Fibroblast of lung (primary cell): Measurements from ENCODE around the gene PNMA1.

Source experiments
- EZH2 ChIP-seq: IDR thresholded peaks from 2 replicates; pipeline ENCODE4 v1.5.1; 2012; ENCODE audit warnings: low read length, control low read depth, mild to moderate bottlenecking; ENCODE audit errors: missing control alignments
- TF ChIP-seq, protein P1 (sequence below), 2 donors: IDR thresholded peaks in 1 of 2; conservative IDR thresholded peaks in 1 of 2; 1 replicate in 1 of 2; 2 replicates in 1 of 2; pipeline ENCODE4 v1.5.1; 2011 to 2012; ENCODE audit warnings: low read length in 2 of 2, control low read depth in 1 of 2, inconsistent platforms in 1 of 2, low read depth in 1 of 2, mild to moderate bottlenecking in 1 of 2

DNA sequence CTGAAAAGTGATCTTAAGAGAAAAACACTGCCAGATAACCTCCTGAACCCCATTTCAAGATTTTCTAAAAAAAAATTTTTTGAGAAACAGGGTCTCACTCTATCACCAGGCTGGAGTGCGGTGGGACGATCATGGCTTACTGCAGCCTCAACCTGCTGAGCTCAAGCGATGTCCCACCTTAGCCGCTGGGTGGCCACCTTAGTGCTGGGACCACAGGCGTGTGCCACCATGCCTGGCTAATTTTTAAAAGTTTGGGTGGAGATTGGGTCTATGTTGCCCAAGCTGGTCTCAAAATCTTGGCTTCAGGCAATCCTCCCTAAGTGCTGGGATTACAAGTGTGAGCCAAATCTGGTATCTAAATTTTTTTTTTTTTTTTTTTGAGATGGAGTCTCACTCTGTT is 3.4 kb downstream of the PNMA1 start:
- TF ChIP-seq, protein P1, sequence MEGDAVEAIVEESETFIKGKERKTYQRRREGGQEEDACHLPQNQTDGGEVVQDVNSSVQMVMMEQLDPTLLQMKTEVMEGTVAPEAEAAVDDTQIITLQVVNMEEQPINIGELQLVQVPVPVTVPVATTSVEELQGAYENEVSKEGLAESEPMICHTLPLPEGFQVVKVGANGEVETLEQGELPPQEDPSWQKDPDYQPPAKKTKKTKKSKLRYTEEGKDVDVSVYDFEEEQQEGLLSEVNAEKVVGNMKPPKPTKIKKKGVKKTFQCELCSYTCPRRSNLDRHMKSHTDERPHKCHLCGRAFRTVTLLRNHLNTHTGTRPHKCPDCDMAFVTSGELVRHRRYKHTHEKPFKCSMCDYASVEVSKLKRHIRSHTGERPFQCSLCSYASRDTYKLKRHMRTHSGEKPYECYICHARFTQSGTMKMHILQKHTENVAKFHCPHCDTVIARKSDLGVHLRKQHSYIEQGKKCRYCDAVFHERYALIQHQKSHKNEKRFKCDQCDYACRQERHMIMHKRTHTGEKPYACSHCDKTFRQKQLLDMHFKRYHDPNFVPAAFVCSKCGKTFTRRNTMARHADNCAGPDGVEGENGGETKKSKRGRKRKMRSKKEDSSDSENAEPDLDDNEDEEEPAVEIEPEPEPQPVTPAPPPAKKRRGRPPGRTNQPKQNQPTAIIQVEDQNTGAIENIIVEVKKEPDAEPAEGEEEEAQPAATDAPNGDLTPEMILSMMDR (conservative IDR thresholded peaks at IDR 0.05 in 1 of 2, IDR thresholded peaks at IDR 0.05 in 1 of 2; ENCODE audit: low read depth in 1 of 2, low read length in 2 of 2): no peak
- TF ChIP-seq EZH2: no peak
